Measurements from ENCODE around the gene GBGT1. TPM values are rescaled to one million over a fixed set of nuclear protein-coding genes. Genes with fewer than 3 reads are reported as not detected.

GBGT1 gene
- total and polyA plus RNA-seq, 2 experiments from 2014 or later: 3.7 to 22.4 TPM

GRCh38 chr9:133118568-133118967 is 45.1 kb downstream of the GBGT1 start (continued):
- TF ChIP-seq, protein P1, sequence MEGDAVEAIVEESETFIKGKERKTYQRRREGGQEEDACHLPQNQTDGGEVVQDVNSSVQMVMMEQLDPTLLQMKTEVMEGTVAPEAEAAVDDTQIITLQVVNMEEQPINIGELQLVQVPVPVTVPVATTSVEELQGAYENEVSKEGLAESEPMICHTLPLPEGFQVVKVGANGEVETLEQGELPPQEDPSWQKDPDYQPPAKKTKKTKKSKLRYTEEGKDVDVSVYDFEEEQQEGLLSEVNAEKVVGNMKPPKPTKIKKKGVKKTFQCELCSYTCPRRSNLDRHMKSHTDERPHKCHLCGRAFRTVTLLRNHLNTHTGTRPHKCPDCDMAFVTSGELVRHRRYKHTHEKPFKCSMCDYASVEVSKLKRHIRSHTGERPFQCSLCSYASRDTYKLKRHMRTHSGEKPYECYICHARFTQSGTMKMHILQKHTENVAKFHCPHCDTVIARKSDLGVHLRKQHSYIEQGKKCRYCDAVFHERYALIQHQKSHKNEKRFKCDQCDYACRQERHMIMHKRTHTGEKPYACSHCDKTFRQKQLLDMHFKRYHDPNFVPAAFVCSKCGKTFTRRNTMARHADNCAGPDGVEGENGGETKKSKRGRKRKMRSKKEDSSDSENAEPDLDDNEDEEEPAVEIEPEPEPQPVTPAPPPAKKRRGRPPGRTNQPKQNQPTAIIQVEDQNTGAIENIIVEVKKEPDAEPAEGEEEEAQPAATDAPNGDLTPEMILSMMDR (conservative IDR thresholded peaks at IDR 0.05; ENCODE audit: low read depth in 2 of 2): no peak
- TF ChIP-seq JUNB (IDR thresholded peaks at IDR 0.05; ENCODE audit: unreplicated experiment): no peak

GRCh38 chr9:133118179-133118520 is 45.6 kb downstream of the GBGT1 start:
- Mint-ChIP-seq H3K9me3 (no peaks in the 10 kb centered on the region; the same call in 2 of the 3 replicates), H3K4me3 (no peak overlapping the region; the same call in 2 of the 3 replicates), H3K27ac (no peak overlapping the region), H3K36me3 (ENCODE audit: low read depth) (no peaks in the 10 kb centered on the region), H3K4me1 (peaks cover 17% of the 10 kb centered on the region), H3K27me3 (ENCODE audit: insufficient read depth, low read depth, poor library complexity) (peaks cover 40% of the 10 kb centered on the region)
- Histone ChIP-seq H3K27me3 (ENCODE audit: insufficient read depth) (peaks cover 41% of the 10 kb centered on the region; the same call in 1 of the 2 replicates), H4K20me1 (replicated peaks; ENCODE audit: insufficient read depth) (peaks cover 4% of the 10 kb centered on the region; the same call in 1 of the 2 replicates), H3K36me3 (ENCODE audit: insufficient read depth) (no peaks in the 10 kb centered on the region), H3K4me3 (no peak overlapping the region), H3K4me1 (ENCODE audit: insufficient read depth) (no peaks in the 10 kb centered on the region; the same call in 1 of the 2 replicates), H2AFZ (no peak overlapping the region), H3K9me2 (ENCODE audit: insufficient read depth) (no peaks in the 10 kb centered on the region), H3K27ac (ENCODE audit: low read depth) (no peak overlapping the region), H3K4me2 (no peak overlapping the region), H3K79me2 (replicated peaks; ENCODE audit: insufficient read depth) (no peaks in the 10 kb centered on the region), H3F3A (replicated peaks; ENCODE audit: low read depth) (0 out of 2 replicates have a peak, but pooled peaks cover 2% of the 10 kb centered on the region)
- DNase-seq (ENCODE audit: low spot score) (no peak), ATAC-seq (no peak)
- TF ChIP-seq ZNF331 (CRISPR knock-in tag; IDR thresholded peaks at IDR 0.05; ENCODE audit: low read depth) (no peak), STAT1 (IDR thresholded peaks at IDR 0.05; ENCODE audit: unreplicated experiment) (no peak), ZNF114 (CRISPR knock-in tag; IDR thresholded peaks at IDR 0.05) (no peak), JUNB (IDR thresholded peaks at IDR 0.05; ENCODE audit: unreplicated experiment) (no peak), EZH2phosphoT487 (IDR thresholded peaks at IDR 0.05; ENCODE audit: unreplicated experiment) (no peak), POLR2AphosphoS5 (IDR thresholded peaks at IDR 0.05; ENCODE audit: low read depth) (no peak), NANOG (IDR thresholded peaks at IDR 0.05; ENCODE audit: borderline replicate concordance) (no peak), EZH2 (IDR thresholded peaks at IDR 0.05; ENCODE audit: low read depth, unreplicated experiment) (no peak), CREB1 (CRISPR knock-in tag; IDR thresholded peaks at IDR 0.05; ENCODE audit: low read depth) (no peak)
- TF ChIP-seq, protein P1 (conservative IDR thresholded peaks at IDR 0.05; ENCODE audit: low read depth in 2 of 2): no peak
- TF ChIP-seq, protein P2, sequence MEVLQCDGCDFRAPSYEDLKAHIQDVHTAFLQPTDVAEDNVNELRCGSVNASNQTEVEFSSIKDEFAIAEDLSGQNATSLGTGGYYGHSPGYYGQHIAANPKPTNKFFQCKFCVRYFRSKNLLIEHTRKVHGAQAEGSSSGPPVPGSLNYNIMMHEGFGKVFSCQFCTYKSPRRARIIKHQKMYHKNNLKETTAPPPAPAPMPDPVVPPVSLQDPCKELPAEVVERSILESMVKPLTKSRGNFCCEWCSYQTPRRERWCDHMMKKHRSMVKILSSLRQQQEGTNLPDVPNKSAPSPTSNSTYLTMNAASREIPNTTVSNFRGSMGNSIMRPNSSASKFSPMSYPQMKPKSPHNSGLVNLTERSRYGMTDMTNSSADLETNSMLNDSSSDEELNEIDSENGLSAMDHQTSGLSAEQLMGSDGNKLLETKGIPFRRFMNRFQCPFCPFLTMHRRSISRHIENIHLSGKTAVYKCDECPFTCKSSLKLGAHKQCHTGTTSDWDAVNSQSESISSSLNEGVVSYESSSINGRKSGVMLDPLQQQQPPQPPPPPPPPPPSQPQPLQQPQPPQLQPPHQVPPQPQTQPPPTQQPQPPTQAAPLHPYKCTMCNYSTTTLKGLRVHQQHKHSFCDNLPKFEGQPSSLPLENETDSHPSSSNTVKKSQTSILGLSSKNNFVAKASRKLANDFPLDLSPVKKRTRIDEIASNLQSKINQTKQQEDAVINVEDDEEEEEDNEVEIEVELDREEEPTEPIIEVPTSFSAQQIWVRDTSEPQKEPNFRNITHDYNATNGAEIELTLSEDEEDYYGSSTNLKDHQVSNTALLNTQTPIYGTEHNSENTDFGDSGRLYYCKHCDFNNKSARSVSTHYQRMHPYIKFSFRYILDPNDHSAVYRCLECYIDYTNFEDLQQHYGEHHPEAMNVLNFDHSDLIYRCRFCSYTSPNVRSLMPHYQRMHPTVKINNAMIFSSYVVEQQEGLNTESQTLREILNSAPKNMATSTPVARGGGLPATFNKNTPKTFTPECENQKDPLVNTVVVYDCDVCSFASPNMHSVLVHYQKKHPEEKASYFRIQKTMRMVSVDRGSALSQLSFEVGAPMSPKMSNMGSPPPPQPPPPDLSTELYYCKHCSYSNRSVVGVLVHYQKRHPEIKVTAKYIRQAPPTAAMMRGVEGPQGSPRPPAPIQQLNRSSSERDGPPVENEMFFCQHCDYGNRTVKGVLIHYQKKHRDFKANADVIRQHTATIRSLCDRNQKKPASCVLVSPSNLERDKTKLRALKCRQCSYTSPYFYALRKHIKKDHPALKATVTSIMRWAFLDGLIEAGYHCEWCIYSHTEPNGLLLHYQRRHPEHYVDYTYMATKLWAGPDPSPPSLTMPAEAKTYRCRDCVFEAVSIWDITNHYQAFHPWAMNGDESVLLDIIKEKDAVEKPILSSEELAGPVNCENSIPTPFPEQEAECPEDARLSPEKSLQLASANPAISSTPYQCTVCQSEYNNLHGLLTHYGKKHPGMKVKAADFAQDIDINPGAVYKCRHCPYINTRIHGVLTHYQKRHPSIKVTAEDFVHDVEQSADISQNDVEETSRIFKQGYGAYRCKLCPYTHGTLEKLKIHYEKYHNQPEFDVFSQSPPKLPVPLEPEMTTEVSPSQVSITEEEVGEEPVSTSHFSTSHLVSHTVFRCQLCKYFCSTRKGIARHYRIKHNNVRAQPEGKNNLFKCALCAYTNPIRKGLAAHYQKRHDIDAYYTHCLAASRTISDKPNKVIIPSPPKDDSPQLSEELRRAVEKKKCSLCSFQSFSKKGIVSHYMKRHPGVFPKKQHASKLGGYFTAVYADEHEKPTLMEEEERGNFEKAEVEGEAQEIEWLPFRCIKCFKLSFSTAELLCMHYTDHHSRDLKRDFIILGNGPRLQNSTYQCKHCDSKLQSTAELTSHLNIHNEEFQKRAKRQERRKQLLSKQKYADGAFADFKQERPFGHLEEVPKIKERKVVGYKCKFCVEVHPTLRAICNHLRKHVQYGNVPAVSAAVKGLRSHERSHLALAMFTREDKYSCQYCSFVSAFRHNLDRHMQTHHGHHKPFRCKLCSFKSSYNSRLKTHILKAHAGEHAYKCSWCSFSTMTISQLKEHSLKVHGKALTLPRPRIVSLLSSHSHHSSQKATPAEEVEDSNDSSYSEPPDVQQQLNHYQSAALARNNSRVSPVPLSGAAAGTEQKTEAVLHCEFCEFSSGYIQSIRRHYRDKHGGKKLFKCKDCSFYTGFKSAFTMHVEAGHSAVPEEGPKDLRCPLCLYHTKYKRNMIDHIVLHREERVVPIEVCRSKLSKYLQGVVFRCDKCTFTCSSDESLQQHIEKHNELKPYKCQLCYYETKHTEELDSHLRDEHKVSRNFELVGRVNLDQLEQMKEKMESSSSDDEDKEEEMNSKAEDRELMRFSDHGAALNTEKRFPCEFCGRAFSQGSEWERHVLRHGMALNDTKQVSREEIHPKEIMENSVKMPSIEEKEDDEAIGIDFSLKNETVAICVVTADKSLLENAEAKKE (CRISPR knock-in tag; IDR thresholded peaks at IDR 0.05): no peak
- TF ChIP-seq, protein P3, sequence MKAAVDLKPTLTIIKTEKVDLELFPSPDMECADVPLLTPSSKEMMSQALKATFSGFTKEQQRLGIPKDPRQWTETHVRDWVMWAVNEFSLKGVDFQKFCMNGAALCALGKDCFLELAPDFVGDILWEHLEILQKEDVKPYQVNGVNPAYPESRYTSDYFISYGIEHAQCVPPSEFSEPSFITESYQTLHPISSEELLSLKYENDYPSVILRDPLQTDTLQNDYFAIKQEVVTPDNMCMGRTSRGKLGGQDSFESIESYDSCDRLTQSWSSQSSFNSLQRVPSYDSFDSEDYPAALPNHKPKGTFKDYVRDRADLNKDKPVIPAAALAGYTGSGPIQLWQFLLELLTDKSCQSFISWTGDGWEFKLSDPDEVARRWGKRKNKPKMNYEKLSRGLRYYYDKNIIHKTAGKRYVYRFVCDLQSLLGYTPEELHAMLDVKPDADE (IDR thresholded peaks at IDR 0.05): no peak

All from GM23338 (cell line).